GM10847 (cell line): ENCODE results near the gene FRY.

Source experiments
- POLR2A ChIP-seq: IDR thresholded peaks from 2 replicates; pipeline ENCODE4 v1.6.1; 2011; ENCODE audit not compliant: insufficient read length; ENCODE audit errors: extremely low read depth

The FRY gene

DNA sequence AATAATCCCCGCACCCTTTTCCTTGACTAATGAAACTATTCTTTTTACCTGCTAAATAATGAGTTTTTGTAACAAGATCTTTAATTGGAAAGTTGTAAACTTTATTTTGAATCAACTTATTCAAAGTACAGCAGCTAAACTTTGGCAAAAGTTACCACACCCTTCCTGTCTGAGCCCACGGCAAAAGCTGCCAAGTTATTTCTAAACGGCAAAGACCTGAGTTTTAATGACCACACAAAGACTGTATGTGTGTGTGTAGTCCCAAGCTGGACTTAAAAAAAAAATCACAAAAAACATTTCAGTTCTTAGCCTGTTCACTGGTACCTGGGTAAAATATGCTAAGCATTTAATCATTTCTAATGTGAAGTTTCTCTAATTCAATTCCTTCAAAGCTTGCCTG is 222.8 kb downstream of the FRY start:
- TF ChIP-seq POLR2A: no peak

- TF ChIP-seq POLR2A: no peak
These were observed 223.5 kb downstream of the FRY start for GRCh38 chr13:32254916-32255723.

- no peak for TF ChIP-seq POLR2A
These were observed 224.1 kb downstream of the FRY start for GRCh38 chr13:32255724-32256109.

GRCh38 chr13:32256243-32256642 is 224.7 kb downstream of the FRY start:
- TF ChIP-seq POLR2A: no peak

- no peak for TF ChIP-seq POLR2A
These were observed 226.1 kb downstream of the FRY start for GRCh38 chr13:32257649-32258048.

DNA sequence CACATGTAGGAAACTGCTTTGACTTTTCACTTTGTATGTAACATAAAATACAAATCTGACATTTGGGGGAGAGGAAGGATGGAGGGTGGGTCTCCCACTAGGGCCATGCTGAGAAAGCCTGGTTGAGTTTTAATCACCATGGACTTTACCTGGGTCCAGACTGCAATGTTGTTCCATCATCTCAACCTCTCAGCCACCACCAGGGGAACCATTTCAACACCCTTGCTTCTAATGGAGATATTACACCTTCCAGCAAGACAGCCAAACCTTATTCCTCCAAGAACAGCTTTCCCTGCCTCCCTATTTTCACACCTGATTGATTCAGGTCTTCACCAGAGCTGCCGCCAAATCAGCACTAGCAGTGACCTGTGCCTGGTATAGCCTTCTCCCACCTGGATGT is 227.5 kb downstream of the FRY start:
- TF ChIP-seq POLR2A: no peak

DNA sequence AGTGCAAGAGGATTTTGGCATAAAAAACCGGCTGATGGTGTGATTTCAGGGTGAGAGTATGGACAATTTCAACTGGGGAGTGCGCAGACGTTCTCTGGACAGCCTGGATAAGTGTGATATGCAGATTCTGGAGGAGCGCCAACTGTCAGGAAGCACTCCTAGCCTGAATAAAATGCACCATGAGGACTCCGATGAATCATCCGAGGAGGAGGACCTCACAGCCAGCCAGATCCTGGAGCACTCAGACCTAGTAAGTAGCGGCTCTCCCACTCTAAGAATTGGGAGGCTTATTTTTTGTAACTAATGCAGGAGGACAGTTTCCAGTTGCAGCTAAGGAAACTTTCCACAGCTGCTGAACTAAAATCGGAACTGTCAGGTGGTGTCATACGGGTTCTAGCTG is 230.0 kb downstream of the FRY start:
- no peak for TF ChIP-seq POLR2A

DNA sequence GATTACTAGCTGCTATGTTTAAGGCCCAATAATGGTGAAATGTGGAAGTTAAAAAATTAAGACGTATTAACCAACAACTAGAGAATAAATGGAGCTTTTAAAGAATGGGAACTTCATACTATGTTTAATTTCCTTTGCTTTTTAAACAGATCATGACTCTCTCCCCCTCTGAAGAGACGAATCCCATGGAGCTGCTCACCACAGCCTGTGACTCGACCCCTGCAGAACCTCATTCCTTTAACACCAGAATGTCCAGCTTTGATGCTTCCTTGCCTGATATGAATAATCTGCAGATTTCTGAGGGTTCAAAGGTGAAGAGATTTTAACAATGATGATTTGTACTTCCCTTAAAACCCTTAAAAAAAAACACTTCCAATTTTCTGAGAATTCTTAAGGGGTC is 230.6 kb downstream of the FRY start:
- no peak for TF ChIP-seq POLR2A

DNA sequence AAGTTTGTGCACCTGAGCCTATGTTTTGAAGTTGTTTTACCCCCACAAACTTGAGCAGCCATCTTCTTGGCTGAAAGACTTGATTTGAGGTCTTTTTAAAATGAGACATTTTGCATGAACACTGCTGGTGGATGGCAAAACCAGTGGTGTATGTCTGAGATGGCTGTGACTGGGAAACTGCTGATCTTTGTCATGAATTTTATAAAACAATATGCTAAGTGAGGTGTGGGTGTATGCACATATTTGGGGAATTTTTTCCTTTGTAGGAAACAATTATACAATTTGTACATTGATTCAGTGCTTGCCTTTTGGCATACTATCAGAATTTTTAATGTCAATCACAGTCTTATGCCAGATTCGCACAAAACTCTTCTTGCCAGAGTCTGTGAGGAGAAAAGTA is 231.0 kb downstream of the FRY start:
- no peak for TF ChIP-seq POLR2A

GRCh38 chr13:32264407-32264806 is 232.8 kb downstream of the FRY start:
- TF ChIP-seq POLR2A: no peak

GRCh38 chr13:32265726-32266125 is 234.2 kb downstream of the FRY start:
- no peak for TF ChIP-seq POLR2A

DNA sequence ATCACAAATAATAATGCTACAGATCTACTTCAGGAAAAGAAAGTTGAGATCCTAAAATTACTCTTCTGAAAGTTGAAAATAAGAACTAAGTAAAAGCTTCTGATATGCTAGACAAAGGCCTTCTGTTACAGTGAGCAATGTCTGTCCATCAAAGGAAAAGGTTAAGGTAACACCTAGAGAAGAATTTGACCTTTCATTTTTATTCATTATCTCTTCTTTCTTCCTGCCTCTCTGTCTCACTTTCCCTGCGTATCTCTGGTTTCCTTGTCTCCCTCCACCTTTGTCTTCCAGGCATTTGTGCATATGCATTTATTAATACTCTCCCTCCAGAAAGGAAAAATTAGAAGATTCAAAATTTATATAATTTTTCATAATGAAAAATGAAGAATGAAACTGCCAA is 234.6 kb downstream of the FRY start:
- TF ChIP-seq POLR2A: no peak

- no peak for TF ChIP-seq POLR2A
These were observed 236.4 kb downstream of the FRY start for GRCh38 chr13:32267836-32268439.

- TF ChIP-seq POLR2A: no peak
These were observed 240.6 kb downstream of the FRY start for GRCh38 chr13:32272021-32272683.

DNA sequence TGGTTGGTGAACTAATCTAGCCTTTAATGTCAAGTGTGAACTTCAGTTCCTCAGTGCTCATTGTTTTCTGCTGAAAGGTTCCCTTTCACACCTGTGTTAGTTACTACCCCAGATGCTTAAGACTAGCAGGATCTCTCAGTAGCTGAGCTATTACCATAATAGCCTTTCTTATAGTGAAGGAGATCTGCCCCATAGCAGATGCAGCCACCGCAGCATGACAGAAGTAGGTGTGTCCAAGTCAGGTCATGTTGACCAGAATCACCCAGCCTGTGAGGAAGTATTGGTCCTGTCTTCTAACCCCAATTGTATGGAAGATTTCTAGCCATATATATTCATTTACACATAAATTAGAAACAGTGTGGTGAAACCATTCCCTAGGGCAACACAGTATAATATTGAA is 246.3 kb downstream of the FRY start:
- TF ChIP-seq POLR2A: no peak

DNA sequence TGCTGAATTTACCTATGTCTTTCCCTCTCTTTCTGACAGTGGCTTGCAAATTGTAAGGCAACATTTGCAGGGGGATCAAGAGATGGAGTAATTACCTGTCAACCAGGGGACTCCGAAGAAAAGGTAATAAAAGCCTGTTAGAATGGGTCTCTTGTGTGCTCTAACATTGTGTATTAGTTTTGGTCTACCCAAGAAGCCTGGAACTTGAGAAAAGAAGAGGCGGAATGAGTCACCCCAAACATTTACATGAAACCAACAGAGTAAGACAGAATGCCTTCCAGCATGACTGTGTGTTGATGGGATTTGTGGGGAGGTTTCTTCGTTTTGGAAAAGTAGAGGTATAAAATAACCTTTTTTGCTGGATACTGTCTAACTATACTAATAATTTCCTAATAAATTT is 246.9 kb downstream of the FRY start:
- no peak for TF ChIP-seq POLR2A
